ENCODE data around the gene CRIP3.

The CRIP3 gene

GRCh38 chr6:43273707-43274106 is 34.9 kb downstream of the CRIP3 start:
- no peak for DNase-seq (ENCODE audit: low read depth)

GRCh38 chr6:43271944-43272343 is 36.7 kb downstream of the CRIP3 start:
- no peak for DNase-seq (ENCODE audit: low read depth)

DNA sequence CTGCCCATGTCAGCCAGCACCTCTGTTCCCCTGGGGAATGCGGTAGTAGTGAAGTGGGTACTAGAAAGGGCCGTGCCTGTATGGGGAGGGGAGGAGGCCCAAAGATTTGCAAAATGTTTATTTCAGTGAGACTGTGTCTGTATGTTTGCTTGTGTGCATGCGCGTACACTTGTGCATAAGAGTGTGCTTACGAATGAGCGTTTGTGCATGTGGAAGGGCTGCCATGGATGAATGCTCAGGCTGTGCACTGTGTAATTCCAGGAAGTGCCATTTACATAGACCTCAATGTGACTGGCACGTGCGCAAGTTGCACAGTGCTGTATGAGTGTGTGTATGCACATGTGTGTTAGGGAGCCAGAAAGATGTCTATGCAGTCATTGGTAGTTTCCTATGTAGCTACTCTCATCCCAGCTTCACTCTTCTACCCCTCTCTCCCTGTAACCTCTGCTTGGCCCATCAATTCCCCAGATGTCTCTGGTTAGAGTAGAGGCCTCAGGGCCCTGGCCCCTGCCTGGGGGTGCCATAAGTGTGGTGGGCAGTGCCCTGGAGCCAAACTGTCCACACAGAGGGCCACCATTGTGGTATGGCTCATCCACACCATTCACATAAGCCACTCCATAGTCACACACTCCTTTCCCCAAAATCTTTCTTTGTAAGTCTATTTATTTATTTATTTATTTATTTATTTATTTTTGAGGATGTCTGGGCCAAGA is 37.4 kb downstream of the CRIP3 start:
- no peak for DNase-seq (ENCODE audit: low read depth)

DNA sequence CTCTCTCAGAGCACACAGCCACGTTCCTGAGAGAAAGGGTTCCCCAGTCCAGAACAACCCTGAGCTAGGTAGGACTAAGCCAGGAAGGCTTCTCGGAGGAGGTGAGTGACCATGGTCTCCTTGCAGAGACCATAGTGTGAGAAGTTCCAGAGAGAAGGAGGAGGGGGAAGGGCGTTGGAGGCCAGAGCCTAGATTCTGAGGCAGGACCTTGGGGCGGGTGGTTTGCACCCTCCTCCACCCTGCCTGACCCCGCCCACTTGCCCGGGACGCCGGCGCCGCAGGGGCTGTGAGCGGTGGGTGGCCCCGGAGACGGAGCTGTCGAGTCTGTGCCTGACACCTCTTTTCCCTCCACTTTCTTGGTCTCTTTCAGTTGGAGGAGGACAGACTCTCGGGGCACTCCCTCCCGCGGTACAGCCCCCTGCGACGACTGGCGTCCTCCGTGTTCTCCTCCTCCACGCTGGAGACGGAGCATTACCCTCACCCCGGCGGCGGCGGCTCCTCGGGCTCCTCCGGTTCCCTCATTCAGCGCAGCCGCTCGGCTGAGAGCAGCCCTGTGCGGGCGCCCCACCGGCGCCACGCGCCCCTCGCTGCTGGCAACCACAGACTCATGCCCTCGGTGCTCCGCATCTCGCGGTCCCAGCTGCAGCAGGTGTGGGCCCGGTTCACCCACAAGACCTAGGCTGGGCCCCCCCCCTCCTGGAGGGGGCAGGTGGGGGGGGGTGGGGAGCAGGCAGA is 39.2 kb downstream of the CRIP3 start:
- no peak for DNase-seq (ENCODE audit: low read depth)

- DNase-seq (ENCODE audit: low read depth): no peak
Measured at GRCh38 chr6:43268782-43269272, 39.8 kb downstream of the CRIP3 start.

DNA sequence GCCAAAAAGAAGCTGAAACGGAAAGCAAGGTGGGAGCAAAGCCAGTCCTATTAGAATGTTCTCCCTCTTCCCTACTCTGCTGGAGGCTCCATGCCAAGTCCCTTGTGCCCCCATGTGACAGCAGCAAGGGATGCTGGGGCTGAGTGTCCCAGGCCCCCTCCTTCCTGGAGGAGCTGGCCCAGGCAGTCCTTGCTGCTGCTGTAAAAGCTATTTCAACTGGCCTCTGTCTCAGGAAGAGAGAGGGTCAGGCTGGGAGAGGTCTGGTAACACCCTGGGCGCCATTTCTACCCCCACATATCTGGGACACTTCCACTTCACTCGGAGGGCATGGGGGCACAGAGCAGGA is 40.3 kb downstream of the CRIP3 start:
- no peak for DNase-seq (ENCODE audit: low read depth)

GRCh38 chr6:43267619-43268354 is 40.8 kb downstream of the CRIP3 start:
- no peak for DNase-seq (ENCODE audit: low read depth)

GRCh38 chr6:43265564-43265963 is 43.1 kb downstream of the CRIP3 start:
- no peak for DNase-seq (ENCODE audit: low read depth)

- no peak for DNase-seq (ENCODE audit: low read depth)
Measured at GRCh38 chr6:43264599-43265145, 44.0 kb downstream of the CRIP3 start.

DNA sequence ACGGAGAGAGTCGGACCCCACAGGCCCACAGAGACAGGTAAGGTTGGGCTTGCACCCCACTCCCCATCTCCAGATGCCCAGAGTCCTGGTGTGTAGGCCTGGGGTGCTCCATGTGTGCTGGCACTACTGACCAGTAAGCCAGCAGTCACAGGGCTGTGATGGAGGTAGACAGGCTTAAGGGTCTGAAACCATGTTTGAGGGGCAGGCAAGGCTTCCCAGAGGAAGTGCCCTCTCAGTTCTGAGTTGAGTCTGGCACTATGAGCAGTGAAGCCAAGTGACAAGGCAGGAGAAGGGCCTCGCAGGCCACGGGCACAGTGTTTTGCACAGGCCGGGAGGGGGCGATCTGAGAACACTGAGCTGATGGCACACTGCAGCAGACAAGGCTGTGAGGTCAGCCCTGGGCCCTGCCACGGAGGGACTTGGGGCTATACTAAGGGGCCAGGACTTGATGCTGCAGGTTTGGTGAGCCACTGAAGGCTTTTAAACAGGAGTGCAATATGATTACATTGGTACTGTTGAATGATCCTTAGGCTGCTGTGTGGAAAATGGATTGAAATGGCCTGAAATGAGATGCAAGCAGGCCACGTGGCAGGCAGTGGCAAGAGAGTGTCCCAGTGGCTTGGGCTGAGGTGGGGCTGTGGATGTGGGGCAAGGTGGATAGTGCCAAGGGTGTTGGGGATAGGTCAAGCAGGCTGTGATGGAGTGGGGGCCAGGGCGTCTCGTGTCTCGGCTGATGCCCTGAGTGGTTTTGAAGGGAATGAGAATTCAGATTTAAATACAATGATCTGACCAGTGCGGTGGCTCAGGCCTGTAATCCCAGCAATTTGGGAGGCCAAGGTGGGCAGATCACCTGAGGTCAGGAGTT is 45.1 kb downstream of the CRIP3 start:
- DNase-seq (ENCODE audit: low read depth): no peak

DNA sequence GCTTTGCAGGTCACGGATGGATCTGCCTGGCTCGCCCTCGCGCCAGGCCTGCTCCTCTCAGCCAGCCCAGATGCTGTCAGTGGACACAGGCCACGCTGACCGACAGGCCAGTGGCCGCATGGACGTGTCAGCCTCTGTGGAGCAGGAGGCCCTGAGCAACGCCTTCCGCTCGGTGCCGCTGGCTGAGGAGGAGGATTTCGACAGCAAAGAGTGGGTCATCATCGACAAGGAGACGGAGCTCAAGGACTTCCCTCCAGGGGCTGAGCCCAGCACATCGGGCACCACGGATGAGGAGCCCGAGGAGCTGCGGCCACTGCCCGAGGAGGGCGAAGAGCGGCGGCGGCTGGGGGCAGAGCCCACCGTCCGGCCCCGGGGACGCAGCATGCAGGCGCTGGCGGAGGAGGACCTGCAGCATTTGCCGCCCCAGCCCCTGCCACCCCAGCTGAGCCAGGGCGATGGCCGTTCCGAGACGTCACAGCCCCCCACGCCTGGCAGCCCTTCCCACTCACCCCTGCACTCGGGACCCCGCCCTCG is 45.8 kb downstream of the CRIP3 start:
- no peak for DNase-seq (ENCODE audit: low read depth)

- no peak for DNase-seq (ENCODE audit: low read depth)
Measured at GRCh38 chr6:43262000-43262779, 46.4 kb downstream of the CRIP3 start.

GRCh38 chr6:43261198-43261597 is 47.4 kb downstream of the CRIP3 start:
- DNase-seq (ENCODE audit: low read depth): no peak

GRCh38 chr6:43260791-43261190 is 47.8 kb downstream of the CRIP3 start:
- DNase-seq (ENCODE audit: low read depth): no peak

GRCh38 chr6:43258807-43259686 is 49.6 kb downstream of the CRIP3 start:
- no peak for DNase-seq (ENCODE audit: low read depth)

DNA sequence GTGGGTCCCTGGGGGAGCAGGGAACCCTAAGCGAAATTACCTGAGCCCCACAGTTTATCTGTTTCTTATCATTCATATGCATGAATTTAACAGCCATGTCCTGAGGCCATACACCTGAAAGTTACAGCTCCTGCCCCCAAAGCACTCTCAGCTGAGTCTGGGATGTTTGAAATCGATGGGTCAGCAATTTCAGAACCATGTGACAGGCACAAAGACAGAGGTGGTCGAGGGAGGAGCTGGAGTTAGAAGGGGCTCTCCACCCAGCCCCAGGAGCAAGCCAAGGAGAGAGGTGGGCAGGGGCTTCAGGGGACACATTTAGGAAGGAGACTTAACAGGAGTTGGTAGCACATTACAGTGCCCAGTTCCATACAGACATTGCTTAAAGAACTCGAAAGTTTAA is 50.4 kb downstream of the CRIP3 start:
- no peak for DNase-seq (ENCODE audit: low read depth)

DNA sequence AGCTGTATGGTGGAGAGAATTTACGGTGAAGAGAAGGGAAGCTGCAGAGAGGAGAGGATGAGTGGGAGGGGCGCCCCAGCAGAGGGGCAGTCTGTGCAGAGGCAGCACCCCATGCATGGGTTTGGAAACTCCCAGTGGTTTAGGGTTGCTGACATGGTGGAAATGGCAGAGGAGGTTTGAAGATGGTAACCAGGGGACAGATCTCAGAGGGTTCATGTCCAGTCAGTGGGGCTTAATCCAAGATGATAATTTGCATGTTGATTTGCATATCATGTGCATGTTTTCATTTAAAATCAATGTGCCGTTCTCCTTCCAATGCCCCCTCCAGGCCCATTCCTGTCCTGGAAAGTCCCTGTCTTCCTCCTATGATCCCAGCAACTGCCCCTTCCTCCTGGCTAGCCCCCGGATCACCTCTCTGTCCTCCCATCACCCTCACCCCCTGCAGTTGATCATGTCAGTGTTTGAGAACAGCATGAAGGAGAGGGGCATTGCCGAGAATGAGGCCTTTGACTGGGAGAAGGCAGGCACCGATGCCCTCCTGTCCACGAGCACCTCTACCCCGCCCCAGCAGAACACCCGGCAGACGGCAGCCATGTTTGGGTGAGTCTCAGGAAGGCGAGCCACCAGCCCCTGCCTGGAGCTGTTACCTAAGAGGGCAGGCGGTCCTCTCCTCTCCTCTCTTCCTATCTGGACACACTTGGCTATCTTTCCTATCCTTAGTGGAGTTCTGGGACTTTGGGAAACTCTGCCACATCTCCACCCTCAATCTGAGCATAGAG is 51.1 kb downstream of the CRIP3 start:
- DNase-seq (ENCODE audit: low read depth): no peak

DNA sequence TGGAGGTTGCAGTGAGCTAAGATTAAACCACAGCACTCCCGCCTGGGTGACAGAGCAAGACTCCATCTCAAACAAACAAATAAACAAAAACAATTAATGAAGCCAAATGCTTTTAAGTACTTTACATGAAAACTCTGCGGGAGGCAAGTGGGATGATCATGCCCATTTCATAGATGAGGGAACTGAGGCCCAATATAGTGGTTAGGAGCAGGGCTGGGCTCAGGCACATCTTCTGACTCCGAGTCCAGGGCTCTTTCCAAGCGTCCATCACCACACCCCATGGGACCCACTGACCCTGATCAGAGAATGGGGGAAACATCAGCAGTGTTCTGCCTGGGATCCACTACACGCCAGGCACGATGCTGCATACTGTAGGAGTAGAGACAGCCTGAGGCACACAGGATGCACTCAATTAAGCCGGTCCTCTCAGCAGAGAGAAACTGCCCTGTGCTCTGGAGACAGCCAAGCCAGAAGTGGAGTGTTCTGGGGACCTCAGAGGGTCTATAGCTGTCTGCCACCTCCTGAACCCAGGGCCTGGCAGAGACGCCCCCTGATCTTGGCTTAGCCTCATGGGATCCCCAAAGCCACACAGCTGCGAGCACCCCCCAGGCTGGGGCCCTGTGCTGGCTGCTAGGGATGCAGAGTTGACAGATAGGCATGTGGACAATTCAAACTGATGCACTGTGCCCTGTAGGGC is 51.8 kb downstream of the CRIP3 start:
- DNase-seq (ENCODE audit: low read depth): no peak
